Eye (tissue), 1 donor: ENCODE results near the gene SRSF4.
"Not testable (repeated sequence)": the region's sequence is repeated elsewhere in the genome, so short reads cannot be mapped to it uniquely, and the experiment has no call there.

Experiments used
- DNase-seq: peaks from one replicate; pipeline ENCODE4 v3.0.0-alpha.2; 2015

The SRSF4 gene

DNA sequence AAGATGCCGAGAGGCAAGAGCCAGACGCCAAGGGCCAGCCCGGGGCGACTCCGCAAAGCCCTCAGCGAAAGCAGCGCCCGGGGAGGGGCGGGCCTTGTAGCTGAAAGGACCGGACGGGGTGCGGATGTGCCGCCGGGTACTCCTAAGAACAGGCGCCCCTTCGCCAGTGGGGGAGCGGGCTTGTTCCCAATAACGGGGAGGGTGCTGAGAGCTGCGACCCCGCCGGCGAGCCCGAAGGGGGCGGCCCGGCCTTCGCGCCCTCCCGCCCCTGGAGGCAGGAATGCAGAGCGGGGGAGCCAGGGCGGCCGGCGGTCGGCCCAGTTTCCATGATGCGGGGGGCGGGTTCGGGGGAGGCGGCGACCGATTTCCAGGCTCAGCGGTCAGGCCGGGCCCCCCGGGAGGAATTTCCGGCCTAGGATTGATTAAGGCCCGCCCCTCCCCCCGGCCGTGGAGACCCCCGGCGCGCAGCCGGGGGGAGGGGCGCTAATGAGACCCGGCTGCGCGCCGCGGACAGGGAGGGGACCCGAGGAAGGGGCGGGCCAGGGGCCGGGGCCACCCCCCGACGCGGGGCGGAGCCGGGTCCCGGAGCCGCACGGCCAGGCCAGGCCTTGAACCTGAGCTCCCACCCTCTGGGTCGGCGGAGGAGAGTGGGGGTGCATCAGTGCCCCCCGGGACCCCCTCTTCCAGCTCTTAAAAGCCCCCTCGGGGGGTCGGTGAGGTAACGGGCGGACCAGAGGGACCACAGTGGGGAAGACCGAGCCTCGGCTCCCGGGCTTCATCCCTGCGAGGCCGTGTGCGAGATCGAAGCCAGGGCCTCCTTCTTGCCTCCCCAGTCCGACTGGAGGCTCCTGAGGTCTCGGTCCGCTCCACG is 57.1 kb downstream of the SRSF4 start:
- peak; percentile 89 for DNase-seq

DNA sequence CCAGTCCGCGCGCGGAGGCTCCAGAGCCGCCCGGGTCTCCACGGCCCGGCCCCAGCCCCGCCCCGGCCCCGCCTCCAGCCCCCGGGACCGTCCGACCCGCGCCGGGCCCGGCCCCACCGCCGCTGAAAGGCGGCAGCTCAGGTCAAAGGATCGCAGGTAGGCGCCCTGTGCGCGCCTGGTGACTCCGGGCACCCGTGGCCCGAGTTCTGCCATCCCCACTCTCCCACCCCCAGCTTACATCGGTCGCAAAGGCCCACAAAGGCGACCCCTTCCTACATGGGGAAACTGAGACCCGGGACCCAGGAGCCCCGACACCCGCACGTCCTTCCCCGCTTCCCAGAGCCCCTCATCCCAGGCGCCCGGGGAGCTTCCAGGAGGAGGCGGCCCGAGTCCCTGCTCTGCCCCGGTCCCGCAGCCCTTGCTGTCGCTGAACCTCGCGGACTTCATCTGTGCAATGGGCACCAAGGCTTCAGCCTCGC is 57.8 kb downstream of the SRSF4 start, which contains the start of gene TMEM200B:
TSS of gene TMEM200B (minus strand) at position 17 of the 479 bp plus-strand sequence. CDS start 2,075 bp downstream, outside the sequence.
- DNase-seq = no peak

DNA sequence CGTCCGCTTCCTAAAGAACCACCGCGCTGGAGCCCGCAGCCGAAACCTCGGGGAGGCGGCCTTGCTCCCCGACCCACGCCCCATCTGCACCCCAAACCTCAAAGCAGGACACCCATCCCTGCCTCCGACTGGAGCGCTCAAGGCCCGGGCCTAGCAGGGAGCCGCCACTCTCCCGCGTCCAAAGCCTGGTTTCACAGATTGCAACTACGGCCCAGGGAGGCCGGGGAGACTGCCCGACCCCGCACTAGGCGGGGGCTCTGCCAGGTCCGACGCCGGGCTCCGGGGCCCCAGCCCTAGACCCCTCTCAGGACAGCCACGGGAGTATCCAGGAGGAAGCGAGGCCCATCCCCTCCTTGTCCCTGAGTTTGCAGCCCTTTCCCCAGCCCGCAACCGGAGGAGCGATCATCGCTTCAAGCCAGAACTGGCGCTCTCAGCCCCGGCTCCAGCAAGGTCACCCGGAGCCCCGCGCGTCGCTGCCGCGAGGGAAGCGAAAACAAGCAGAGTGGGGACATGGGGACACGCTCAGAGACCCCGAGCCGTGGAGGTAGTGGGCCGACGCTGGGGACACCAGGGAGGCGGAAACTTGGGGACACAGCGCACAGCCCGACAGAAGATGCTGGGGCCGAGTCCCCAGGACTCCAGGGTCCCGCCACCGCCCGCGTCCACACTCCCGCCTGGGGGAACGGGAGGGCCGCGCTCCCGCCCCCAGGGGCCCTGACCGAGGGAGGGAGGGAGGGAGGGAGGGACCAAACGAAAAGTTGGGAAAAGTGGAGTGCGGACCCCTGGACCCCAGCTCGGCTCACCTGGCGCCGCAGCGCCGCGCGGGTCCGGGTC is 58.4 kb downstream of the SRSF4 start:
- peak; percentile 77 for DNase-seq

DNA sequence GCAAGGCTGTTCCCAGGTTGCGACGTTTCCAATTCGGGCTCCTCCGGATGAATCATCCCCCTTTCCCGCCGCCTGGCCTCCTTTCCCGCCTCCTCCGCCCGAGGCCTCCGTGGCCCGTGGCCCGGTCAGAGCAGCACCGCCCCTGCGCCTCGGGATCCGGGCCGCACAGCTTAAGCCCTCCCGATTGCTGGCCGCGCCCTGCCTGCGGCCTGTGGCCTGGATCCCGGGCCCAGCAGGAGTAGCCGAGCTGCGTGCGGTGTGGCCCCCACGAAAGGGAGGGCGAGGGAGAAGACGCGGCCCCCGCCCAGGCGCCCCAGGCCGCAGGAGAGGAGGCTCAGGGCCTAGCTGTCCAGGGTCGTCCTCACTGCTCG is 59.0 kb downstream of the SRSF4 start:
- DNase-seq = peak; percentile 77

DNA sequence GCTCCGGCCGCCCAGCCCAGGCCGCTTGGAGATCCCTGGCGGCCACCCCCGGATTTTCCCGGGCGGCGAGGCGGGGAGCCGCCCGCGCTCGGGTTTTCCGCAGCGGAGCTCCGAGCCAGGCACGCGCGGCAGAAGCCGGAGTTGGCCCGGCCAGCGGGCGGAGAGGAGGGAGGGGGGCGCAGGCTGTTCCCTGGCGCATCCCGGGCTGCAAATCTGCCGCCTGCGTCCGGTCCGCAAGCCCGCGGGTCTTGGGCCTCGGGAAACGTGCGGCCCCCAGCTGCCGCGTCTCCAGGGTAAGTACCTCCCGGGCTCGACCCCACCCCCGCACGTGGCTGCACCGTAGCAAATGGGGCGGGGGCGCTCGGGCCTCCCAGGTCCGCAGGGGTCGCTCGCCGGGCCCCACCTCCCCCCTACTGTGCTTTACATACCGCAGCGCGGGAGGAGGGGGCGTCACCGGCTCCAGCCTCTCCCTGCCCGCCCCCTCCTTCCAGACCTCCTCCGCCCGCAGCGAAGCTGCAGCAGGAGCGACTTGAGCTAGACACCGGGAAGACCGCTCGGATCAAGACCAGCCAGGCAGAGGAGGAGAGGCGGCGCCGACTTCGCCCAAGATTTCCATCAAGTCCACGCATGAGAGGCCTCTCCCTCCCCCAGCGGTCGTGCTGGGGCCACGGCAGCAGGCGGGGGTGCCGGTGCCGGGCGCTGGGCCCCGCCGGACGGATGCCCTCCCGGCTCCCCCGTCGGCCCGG is 59.6 kb downstream of the SRSF4 start:
- DNase-seq = peak; percentile 68

DNA sequence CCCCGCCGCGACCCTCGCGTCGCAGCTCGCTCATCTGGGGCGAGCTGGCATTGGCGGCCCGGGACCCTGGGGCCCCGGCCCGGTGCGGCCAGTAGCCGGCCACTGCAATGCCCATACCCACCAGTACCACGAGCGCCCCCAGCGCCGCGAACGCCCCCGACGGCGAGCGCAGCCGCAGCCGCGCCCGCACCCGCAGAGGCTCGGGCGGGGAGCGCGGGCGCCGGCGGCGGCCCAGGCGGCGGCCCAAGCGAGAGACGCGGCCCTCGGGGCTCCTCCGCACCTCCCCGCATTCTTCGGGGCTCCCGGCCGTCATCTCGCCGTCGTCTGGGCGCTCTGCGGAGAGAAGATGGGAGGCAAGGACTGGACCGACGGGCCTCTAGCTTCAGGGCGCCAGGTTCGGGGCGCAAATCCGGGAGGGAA is 60.2 kb downstream of the SRSF4 start:
- DNase-seq = peak; percentile 58

DNA sequence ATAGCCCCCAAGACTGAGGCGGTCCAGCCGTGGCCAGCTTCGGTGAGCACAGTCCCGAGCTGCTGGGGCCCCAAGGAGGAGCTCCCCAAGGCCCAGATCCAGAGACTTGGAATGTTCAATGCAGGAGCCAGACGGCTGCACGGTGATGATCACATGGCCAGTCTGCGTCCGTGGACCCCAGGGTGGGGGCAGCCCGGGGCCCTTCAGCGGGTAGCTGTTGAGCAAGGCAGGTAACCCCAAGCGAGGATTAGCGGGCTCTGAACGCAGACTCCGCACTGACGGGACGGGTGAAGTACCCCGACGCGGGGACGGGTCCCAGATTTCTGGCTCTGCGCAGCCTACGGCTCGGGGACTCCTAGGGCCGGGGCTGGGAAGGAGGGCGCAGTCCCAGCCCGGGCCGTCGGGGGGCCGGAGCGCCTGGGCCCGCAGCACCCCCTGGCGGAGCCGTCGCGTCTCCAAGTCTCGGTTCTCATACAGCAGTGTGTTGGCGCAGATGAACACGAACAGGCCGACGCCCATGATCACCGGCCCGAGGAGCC is 60.7 kb downstream of the SRSF4 start:
- DNase-seq = peak; percentile 79

DNA sequence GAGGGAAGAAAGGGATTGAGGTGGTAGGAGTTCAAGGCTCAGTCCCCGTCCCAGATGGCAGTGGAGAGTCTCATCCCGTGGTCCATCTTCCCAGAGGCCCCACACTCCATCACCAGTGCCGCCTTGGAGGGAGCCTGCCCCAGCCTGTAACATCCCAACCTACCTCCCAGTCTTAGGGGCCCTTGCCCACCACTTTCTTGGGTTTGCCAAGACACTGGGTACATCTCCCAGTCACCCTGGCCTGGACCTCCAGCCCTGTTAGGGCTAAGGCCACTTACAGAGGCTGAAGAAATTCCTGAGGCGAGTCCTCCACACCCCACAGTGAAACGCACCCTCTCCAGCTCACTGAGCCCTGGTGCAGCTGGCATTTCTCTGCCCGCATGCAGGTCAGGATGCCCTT is 61.3 kb downstream of the SRSF4 start:
- DNase-seq = no peak

DNA sequence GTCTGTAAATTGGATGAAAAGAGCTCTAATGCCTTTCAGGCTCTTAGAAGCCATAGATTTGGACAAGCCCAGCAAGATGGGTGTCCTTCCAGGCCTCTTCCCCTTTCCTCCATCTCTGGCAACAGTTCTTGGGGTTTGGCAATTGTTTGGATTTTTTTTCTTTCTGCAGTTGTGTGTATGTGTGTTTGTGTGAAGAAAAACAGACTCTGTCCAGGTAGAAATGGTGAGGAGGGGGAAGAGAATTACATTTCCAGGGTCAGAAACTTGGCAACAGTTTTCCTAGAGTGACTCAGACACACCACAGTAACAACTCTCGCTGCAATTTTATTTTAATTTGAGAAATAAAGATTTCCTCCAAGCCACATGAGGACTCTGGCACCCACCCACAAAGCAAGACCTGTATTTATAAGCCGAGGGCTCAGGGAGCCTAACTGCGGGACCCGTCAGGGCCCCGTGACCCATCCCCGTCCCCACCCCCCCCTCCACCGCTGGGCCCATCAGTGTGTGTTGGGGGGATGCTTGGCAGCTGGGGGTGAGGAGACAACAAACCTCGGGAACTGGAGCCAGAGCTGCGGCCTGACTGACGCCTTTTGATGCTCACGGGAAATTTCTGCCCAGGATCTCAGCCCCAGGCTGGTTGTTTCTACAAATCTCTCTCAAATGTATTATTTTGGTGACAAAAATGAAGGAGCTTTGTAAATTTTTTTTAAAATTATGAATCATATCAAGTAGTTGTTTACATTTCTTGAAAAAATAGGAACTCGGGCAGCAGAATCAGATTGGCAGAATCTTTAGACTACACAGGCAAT is 62.4 kb downstream of the SRSF4 start:
- DNase-seq = no peak

DNA sequence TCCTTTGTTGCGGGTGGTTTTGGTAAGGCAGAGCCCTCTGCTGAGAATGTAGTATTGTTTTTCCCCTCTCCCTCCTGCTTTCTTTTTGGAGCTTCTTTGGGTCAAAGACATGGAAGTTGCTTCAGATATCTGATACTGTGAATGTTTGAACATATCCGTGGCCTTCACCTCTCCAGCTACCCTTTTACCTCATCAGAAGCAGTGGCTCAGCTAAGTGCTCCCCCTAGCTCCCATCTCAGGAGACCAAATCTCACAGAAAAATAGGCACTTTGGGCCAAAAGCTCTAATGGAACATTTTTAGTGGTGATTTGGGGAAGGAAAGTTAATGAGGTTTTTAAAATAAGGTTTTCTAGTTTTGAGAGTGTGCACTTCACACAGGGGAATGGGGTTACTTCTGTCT is 64.3 kb downstream of the SRSF4 start:
- DNase-seq = no peak

DNA sequence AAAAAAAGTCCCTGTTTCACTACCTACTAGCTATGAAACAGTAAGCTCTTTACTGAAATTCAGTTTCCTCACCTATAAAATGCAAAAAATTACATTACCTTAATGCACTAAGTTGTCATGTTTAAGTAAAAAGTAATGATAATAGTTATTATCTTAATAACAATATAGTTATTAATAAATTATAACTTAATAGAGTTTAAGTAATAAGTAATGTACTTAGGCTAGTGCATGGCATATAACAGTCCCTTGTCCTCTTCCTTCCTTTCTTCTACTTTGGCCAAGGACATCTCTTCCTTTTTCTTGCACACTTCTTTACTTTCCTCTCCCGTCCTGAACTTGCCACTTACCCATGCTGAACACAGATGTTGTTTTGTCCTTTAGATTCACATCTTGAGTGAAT is 67.0 kb downstream of the SRSF4 start:
- DNase-seq = no peak

DNA sequence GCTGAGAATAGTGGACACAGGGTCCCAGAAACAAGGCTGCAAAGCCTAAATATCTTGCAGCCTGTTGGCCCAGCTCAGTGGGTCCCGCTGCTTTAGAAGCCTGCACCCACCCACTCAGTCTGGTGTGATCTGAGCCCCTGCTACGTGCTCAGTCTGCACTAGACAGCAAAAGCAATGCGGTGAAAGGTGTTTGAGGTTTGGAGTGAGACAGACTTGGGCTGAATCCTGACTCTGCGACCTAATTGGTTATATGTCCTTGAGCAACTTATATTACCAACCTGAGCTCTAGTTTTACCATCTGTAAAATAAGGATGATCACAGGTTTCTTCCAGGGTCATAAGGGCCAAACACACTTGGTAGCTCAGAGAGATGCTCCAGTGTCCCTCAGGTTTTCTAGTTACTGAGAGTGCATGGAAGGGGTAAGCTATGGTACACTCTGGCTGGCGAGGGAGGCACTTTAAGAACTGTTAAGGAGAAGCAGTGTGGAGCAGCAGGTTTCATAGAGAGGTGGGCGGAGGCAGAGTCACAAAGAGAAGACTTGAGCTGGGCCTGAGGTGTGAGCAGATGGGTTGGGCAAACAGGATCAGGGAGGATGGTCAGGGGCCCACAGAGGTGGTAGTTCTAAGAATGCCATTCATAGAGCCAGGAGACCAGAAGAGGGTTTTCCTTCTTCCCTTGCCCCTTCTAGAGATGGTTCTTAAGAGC is 68.1 kb downstream of the SRSF4 start:
- no peak for DNase-seq

DNA sequence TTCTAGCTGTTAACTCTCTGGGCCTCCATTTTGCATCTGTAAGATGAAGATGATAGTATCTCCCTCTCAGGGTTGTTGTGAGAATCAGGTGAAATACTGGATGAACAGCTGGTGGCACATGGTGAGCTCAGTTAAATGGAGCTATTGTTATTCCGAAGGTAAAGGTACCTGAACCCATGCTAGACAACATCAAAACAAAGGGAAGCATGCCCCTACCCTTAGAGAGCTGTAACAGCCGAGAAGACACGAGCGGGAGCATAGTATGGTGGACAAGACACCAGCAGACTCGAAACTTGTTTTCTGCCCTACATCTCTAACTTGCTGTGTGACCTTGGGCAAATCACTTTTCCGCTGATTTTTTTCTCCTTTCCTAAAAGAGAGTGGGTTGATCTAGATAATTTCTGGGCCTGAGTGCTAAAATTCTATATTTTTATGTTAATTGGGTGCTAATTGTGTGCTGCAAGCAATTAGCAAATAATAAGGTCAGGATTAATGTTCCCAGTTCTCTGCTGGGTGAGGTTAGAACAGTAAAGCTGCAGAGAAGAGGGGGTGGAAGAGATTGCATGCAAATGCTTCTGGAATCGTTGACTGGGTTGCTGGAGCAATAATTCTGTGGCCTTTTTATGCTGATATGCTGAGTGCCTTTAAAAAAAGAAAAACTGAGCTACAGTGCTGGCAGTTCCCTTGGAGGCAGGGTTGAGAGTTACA is 68.8 kb downstream of the SRSF4 start:
- no peak for DNase-seq

DNA sequence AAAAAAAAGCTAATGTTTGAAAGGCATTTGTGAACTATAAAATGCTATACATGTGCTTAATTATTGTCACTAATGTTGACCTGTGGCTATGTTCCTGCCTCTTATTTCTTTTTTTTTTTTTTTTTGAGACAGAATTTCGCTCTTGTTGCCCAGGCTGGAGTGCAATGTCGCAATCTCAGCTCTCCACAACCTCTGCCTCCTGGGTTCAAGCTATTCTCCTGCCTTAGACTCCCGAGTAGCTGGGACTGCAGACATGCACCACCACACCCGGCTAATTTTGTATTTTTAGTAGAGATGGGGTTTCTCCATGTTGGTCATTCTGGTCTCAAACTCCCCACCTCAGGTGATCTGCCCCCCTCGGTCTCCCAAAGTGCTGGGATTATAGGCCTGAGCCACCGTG is 73.7 kb downstream of the SRSF4 start:
- not testable (repeated sequence) for DNase-seq

DNA sequence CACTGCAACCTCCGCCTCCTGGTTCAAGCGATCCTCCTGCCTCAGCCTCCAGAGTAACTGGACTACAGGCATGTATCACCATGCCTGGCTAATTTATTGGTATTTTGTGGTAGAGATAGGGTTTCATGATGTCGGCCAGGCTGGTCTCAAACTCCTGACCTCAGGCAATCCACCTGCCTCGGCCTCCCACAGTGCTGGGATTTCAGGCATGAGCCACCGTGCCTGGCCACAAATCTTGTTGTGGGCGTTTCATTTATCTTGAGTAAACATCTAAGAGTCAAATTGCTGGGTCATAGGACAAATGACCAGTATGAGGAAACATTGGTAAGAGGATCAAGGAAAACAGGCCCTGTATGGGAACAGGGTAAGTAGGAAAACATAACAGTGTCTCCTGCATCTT is 75.9 kb downstream of the SRSF4 start:
- no peak for DNase-seq

DNA sequence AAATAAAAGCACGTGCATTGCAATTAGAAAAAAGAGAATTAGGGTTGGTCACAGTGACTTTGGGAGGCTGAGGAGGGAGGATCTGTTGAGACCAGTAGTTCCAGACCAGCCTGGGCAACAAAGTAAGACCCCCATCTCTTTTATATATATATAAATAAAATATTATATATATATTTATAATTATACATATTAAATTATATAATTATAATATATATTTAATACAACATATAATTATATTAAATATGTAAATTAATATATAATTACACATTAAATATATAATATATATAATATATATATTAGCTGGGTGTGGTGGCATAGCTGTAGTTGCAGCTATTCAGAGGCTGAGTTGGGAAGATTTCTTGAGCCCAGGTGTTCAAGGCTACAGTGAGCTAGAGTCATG is 81.2 kb downstream of the SRSF4 start:
- no peak for DNase-seq

DNA sequence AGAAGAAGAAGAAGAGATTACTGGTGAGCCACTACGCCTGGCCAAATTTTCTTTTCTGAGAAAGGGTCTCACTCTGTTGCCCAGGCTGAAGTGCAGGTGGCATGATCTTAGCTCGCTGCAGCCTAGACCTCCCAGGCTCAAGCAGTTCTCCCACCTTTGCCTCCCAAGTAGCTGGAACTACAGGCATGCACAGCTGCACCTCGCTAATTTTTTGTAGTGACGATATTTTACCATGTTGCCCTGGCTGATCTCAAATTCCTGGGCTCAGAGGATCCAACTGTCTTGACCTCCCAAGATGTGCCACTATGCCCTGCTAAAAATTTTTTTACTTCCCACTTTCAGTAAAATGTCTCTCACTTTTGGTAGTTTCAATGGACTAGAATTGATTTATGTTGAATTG is 82.4 kb downstream of the SRSF4 start:
- no peak for DNase-seq
